Adipocyte (in vitro differentiated cells): ENCODE data around the gene FBXW10.
"Not testable (repeated sequence)": the region's sequence is repeated elsewhere in the genome, so short reads cannot be mapped to it uniquely, and the experiment has no call there.

Experiments used
- DNase-seq: peaks from one replicate; pipeline ENCODE4 v3.0.0-alpha.2; 2015; ENCODE audit warnings: low read depth
- H3K27me3 ChIP-seq: replicated peaks from 2 replicates; pipeline ENCODE4 v1.7.0; 2013; ENCODE audit warnings: mild to moderate bottlenecking, low read length, moderate library complexity; ENCODE audit not compliant: control insufficient read depth, insufficient read depth
- H3K36me3 ChIP-seq: 2 replicates; pipeline ENCODE4 v1.7.0; 2013; ENCODE audit warnings: low read length, mild to moderate bottlenecking, moderate library complexity; ENCODE audit not compliant: control insufficient read depth, insufficient read depth, severe bottlenecking
- H3K4me1 ChIP-seq: 2 replicates; pipeline ENCODE4 v1.7.0; 2013; ENCODE audit warnings: mild to moderate bottlenecking, low read length, moderate library complexity; ENCODE audit not compliant: control insufficient read depth, insufficient read depth
- H3K4me3 ChIP-seq: 2 replicates; pipeline ENCODE4 v1.7.0; 2013; ENCODE audit warnings: mild to moderate bottlenecking, low read length, moderate library complexity
- H3K9ac ChIP-seq: 2 replicates; pipeline ENCODE4 v1.7.0; 2013; ENCODE audit warnings: mild to moderate bottlenecking, low read length, moderate library complexity
- H3K9me3 ChIP-seq: 2 replicates; pipeline ENCODE4 v1.7.0; 2013; ENCODE audit warnings: mild to moderate bottlenecking, low read length, moderate library complexity; ENCODE audit not compliant: control insufficient read depth

The FBXW10 gene

DNA sequence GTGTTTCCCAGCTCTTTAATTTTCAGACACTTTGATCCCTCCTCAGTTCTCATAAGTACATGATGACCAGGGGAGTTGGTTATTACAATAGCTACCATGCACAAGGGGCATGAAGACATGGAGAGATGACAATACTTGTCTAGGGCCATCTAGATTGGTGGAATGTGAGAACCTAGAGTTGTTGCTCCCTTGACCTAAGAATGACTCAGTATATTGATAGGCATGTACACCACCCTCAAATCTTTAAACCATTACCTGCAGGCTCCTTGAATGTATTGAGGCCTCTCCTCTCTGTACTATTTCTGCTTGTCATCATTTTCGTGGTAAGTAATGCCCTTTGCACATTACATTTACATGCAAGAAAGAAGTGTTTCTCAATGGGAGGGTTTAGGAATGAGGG lies 20.3 kb upstream of the FBXW10 start:
- H3K9ac ChIP-seq, H3K36me3 ChIP-seq, H3K4me1 ChIP-seq: not testable (repeated sequence)

DNA sequence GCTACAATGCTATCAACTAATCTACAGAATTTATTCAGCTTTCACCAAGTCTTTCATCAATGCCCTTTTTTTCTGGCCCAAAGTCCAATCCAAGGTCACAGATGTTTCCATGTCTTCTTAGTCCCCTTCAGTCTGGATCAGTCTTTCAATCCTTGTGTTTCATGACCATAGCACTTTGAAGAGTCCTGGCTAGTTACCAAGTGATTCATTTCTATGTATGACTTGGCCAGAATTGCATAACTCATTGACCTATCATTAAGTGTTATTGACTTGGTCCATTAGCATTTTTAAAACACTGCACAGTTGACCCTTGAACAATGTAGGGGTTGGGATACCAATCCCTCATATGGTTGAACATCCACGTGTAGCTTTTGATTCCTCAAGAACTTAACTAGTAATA lies 11.4 kb upstream of the FBXW10 start:
- not testable (repeated sequence) for H3K36me3 ChIP-seq, DNase-seq, H3K27me3 ChIP-seq, H3K4me3 ChIP-seq, H3K9me3 ChIP-seq, H3K4me1 ChIP-seq, H3K9ac ChIP-seq

More for the DNA sequence above, 20.3 kb upstream of the FBXW10 start:
- H3K27me3 ChIP-seq, DNase-seq, H3K9me3 ChIP-seq, H3K4me3 ChIP-seq: not testable (repeated sequence)

DNA sequence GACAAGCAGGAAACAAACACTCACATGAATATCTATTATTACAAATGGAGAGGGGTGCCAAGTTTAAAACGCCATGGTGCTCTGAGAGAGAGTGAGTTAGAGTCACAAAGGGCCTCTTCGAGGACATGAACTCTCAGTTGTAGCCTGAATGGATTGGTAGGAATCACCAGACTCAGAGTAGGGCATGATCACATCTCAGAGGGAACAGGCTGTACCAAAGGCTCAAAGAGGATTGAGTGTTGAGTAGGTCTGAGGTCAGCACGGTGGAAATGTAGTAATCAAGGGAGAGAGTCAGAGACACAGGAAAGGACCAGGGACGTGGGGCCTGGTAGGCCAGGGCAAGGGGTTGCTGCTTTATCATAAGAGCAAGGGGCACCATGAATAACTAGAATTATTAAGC lies 10.5 kb upstream of the FBXW10 start:
- not testable (repeated sequence) for H3K27me3 ChIP-seq, DNase-seq, H3K9me3 ChIP-seq, H3K4me3 ChIP-seq, H3K36me3 ChIP-seq, H3K4me1 ChIP-seq, H3K9ac ChIP-seq

DNA sequence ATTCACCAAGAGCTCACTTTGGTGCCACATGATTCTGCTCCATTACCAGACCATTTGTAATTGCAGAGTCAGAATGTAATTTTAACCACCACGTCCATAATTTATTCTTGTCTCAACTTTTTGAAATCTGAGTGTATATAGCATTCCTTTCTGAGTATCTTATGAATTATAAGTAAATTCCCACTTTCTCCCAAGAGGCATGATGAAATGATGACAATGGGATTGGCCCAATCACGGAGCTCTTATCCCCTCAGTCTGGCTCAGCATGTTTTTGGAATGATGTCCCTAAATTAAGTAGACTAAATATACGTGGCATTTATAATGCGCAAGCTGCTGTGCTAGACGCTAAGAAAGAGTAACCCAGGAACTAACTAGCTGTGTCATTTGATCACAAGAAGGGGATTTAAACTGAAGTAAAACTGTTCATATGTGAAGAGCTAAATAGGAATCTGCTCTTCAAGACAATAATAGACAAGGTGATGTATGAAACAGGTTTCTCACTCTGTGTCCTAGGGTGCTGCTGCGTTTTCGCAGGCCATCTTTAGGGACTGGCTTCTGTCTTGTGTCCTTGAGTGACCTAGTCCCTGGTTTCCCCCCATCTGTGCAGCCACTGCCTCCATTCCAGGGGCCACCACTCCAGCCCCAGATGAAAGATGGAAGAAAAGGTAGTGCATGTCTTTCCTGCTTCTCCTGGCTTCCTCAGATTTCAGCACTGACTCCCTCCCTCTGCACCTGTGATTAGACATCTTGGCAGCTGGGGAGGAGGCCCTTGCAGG lies 4.0 kb upstream of the FBXW10 start:
- not testable (repeated sequence) for H3K4me3 ChIP-seq, H3K4me1 ChIP-seq, H3K27me3 ChIP-seq, H3K9ac ChIP-seq, H3K9me3 ChIP-seq, DNase-seq, H3K36me3 ChIP-seq

DNA sequence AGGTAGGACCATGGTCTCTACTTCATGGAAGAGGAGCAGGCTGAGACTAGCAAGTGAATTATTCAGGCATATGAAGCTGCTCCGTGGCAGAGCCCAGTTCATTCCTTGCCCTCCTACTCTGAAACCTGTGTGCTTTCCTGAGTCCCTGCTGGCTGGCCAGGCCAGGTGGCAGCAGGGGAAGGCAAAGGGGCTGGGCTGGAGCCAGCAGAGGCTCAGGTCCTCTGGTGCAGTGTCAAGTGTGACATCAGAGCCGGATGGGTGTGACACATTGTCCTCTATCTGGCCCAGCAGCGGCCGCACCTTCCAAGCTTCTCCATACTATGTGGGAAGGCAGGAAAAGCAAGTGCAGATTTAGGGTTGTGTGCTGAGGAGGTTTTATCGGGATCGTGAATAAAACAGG lies 2.6 kb upstream of the FBXW10 start:
- not testable (repeated sequence) for H3K36me3 ChIP-seq, H3K9me3 ChIP-seq, H3K4me1 ChIP-seq, H3K27me3 ChIP-seq, H3K4me3 ChIP-seq, DNase-seq, H3K9ac ChIP-seq

DNA sequence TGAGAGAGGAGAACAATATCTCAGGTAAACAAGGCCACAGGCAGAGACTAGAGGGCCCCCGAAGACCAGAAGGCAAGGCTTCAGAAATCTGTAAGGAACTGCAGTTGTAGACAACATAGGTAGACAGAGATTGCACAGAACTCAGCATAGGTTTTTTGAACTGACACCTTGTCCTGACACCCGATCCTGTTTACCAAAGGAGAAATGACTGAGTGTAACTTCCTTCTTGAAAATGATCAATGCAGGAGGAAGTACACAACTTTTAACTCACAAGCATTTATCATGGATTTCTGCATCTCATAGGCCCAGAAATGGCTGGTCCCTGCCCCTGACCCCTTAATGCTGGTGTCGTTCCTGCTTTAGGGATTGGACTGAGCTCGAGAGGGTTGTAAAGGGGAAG lies 872 bp downstream of the FBXW10 start:
- DNase-seq, H3K4me1 ChIP-seq, H3K4me3 ChIP-seq, H3K27me3 ChIP-seq, H3K36me3 ChIP-seq, H3K9ac ChIP-seq, H3K9me3 ChIP-seq: not testable (repeated sequence)

DNA sequence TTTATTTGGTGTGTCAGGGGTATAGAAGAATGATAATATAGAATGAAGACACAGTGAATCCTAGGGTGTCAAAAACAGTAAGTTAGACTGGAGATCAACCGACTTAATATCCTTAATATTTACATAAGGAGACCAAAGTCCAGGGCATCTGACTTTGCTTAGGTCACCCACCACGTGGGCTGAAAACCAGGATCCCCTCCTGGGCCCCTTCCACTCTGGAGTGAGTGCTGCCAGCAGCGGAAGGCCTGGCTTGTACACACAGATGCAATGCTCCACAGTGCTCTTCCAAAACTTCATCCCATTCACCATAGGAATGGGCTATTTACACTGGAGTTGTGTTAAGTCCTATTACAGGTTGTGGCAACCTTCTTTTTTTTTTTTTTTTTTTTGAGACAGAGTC lies 2.7 kb downstream of the FBXW10 start:
- H3K27me3 ChIP-seq, H3K36me3 ChIP-seq, H3K9me3 ChIP-seq, H3K4me1 ChIP-seq, H3K9ac ChIP-seq, DNase-seq, H3K4me3 ChIP-seq: not testable (repeated sequence)

DNA sequence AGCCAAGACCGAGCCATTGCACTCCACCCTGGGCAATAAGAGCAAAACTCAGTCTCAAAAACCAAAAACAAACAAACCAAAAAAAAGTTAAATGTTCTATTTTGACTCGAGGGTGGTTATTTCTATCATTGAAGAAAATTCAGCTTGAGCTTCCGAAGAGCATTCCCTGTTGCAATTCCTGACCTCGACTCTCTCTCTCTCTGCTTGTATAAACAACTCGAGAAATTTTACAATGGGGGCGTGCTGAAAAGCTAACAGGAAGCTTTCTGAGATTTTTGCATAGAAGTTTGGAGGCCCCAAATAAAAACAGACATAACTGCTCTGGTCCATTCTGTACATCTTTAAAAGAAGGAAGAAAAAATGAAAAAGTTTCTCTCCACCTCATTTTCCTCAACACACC lies 3.6 kb downstream of the FBXW10 start:
- not testable (repeated sequence) for H3K4me1 ChIP-seq, H3K4me3 ChIP-seq, H3K27me3 ChIP-seq, H3K9me3 ChIP-seq, H3K36me3 ChIP-seq, H3K9ac ChIP-seq
- peak; percentile 20 for DNase-seq

DNA sequence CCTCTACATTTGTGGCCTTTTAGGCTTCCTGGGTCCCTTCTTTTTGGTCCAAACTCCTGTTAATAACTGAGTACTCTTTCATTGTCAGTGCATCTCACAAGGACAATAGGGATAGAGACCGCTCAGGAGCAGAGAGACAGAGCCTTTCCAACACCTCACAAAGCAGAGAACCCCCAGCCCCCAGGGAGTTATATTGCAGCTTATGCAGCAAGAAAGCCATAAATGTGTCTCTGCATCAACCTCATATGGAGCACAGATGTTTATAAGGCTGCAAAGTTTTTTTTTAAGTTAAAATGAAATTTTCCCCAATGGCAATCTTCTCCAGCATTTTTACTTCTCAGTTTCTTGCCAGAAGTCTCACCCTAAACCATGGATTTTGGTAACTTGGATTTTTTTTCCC lies 6.4 kb downstream of the FBXW10 start:
- H3K9ac ChIP-seq, H3K27me3 ChIP-seq, H3K4me3 ChIP-seq, H3K9me3 ChIP-seq, DNase-seq, H3K4me1 ChIP-seq, H3K36me3 ChIP-seq: not testable (repeated sequence)

DNA sequence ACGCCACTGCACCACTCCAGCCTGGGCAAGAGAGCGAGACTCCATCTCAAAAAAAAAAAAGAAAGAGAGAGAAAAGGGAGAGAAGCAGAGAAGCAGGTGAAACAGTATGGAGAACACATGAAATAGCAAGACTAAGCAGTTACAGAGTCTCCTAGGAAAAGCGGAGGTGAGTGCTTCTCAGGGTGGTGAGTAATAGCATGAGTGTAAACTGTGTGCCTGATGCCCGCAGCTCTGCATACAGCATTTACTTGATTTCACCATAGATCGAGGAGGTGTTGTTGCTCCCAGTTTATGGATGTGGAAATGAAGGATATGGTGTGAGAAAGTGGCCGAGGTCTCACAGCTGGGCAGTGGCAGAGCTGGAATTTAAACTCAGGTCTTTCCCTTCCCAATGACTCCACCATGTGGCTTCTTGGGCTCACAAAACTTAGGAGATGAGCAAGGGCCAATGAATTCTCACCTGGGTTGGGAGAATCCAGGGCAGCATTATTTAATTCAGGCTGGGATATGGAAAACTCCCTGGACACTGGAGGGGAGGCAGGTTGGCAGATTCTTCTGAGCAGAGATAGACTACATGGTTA lies 10.1 kb downstream of the FBXW10 start:
- not testable (repeated sequence) for DNase-seq

DNA sequence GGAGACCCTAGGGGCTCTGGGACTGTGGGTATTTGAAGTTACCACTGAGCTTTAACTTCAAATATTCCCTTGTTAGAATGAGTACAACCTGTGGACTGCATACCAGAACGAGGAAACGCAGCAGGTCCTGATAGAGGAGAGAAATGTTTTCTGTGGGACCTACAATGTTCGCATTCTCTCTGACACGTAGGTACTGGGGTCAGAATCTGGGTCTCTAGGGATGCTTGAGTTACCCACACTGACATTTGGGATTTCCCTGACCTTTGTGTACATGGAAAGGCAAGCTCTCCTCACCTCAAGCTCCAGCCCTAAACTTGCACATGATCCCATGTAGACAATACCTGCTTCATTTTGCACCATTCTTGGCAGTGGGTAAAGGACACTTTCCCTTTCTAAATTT lies 12.1 kb downstream of the FBXW10 start:
- H3K4me3 ChIP-seq, H3K36me3 ChIP-seq, H3K27me3 ChIP-seq, H3K9ac ChIP-seq, DNase-seq, H3K9me3 ChIP-seq, H3K4me1 ChIP-seq: not testable (repeated sequence)

More for the DNA sequence above, 10.1 kb downstream of the FBXW10 start:
- not testable (repeated sequence) for H3K9me3 ChIP-seq, H3K4me3 ChIP-seq, H3K4me1 ChIP-seq, H3K36me3 ChIP-seq, H3K27me3 ChIP-seq, H3K9ac ChIP-seq
